Common myeloid progenitor, CD34-positive (primary cell): Measurements from ENCODE around the gene PRRC2A.

ENCODE experiments used
- CTCF ChIA-PET: fragments of 350-600 bp; sonication (Branson Sonifier 250); formaldehyde crosslinking; loops from one replicate; lab custom pipeline; 2021; ENCODE audit warnings: antibody characterized with exemption; lab: Charles Lee
- POLR2A ChIA-PET: fragments of 350-600 bp; sonication (Branson Sonifier 250); formaldehyde crosslinking; loops from one replicate; lab custom pipeline; 2021; ENCODE audit warnings: antibody characterized with exemption; lab: Charles Lee
- DNase-seq, 3 donors: peaks; one replicate each; pipeline versions ENCODE4 v3.0.0 to v3.0.0-alpha.2; 2013
- H3K27ac ChIP-seq, 2 experiments: 1 replicate in 1 of 2; 2 replicates in 1 of 2; pipeline ENCODE4 v1.7.0; 2013; ENCODE audit warnings: inconsistent platforms in 2 of 2, low read length in 2 of 2, mild to moderate bottlenecking in 2 of 2, low read depth in 1 of 2, moderate library complexity in 1 of 2; ENCODE audit not compliant: severe bottlenecking in 2 of 2, insufficient read depth in 1 of 2, poor library complexity in 1 of 2
- H3K27me3 ChIP-seq, 5 experiments: replicated peaks in 2 of 5; 1 replicate in 3 of 5; 2 replicates in 2 of 5; pipeline versions ENCODE4 v1.6.1 to v1.7.0; 2013; ENCODE audit warnings: low read length in 4 of 5, mild to moderate bottlenecking in 2 of 5, moderate library complexity in 2 of 5, inconsistent platforms in 1 of 5; ENCODE audit not compliant: insufficient read depth in 5 of 5, control insufficient read depth in 4 of 5
- H3K36me3 ChIP-seq, 4 experiments: 1 replicate in 2 of 4; 2 replicates in 2 of 4; pipeline versions ENCODE4 v1.6.1 to v1.7.0; 2013; ENCODE audit warnings: low read length in 3 of 4, control low read depth in 1 of 4, mild to moderate bottlenecking in 1 of 4; ENCODE audit not compliant: control insufficient read depth in 4 of 4, insufficient read depth in 4 of 4
- H3K4me1 ChIP-seq, 4 experiments: 1 replicate in 3 of 4; 2 replicates in 1 of 4; pipeline versions ENCODE4 v1.6.1 to v1.7.1; 2013; ENCODE audit warnings: low read length in 3 of 4, mild to moderate bottlenecking in 3 of 4, control low read depth in 1 of 4, inconsistent platforms in 1 of 4, moderate library complexity in 1 of 4; ENCODE audit not compliant: control insufficient read depth in 4 of 4, insufficient read depth in 4 of 4; ENCODE audit errors: control extremely low read depth in 1 of 4
- H3K4me3 ChIP-seq, 7 experiments: 1 replicate in 4 of 7; 2 replicates in 3 of 7; pipeline versions ENCODE4 v1.5.1 to v1.7.0; 2013; ENCODE audit warnings: mild to moderate bottlenecking in 7 of 7, low read length in 6 of 7, moderate library complexity in 6 of 7, inconsistent platforms in 2 of 7, low read depth in 2 of 7, control low read depth in 1 of 7; ENCODE audit not compliant: insufficient read depth in 4 of 7, control insufficient read depth in 1 of 7; ENCODE audit errors: extremely low read depth in 1 of 7
- H3K9me3 ChIP-seq, 5 experiments: 1 replicate in 4 of 5; 2 replicates in 1 of 5; pipeline versions ENCODE4 v1.6.1 to v1.7.1; 2013; ENCODE audit warnings: low read length in 4 of 5, mild to moderate bottlenecking in 2 of 5, inconsistent platforms in 1 of 5, low read depth in 1 of 5, moderate library complexity in 1 of 5; ENCODE audit not compliant: control insufficient read depth in 4 of 5, insufficient read depth in 2 of 5; ENCODE audit errors: control extremely low read depth in 1 of 5
- WGBS: methylation state at CpG from one replicate; pipeline ENCODE4 v1.1.5; 2013; ENCODE audit not compliant: insufficient coverage; 5-methylcytosine and 5-hydroxymethylcytosine counted together

PRRC2A gene

DNA sequence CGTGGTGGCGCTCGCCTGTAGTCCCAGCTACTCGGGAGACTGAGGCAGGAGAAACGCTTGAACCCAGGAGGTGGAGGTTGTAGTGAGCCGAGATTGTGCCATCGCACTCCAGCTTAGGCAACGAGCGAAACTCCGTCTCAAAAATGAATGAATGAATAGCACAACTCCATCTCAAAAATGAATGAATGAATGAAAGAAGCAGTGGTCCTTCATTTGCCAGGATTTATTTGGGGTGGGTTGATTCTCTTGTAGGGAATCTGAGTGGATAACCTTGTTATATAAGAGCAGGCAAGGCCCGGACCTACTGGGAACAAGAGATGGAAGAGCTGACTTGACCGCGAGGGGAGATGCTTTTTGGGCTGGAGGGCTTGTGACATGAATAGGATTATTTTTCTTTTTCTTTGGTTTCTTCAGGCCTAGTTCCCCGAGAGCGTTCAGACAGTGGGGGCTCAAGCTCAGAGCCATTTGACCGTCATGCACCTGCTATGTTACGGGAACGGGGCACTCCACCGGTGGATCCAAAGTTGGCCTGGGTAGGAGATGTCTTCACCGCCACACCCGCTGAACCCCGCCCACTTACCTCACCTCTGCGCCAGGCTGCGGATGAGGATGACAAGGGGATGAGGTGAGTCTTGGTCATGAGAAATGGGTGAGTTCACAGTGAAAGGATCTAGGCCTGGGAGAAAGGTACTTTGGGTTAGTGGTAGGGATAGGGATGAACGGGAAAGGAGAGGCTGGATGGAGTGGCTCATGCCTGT is 9.8 kb downstream of the PRRC2A start:
- Histone ChIP-seq H3K36me3 (peaks cover 34 to 100% (median 86%) of the 10 kb centered on the region in 4 experiments), H3K4me1 (no peaks in the 10 kb centered on the region), H3K27me3 (no peaks in the 10 kb centered on the region), H3K9me3 (no peaks in the 10 kb centered on the region), H3K4me3 (no peak overlapping the region), H3K27ac (no peak overlapping the region)
- no peak for DNase-seq
- CTCF ChIA-PET = interaction anchor here (0.6 kb wide), 1 partner anchor 79 kb away, joined by 3 read pairs; no protein-coding TSS in a partner anchor
- WGBS = 96% methylated on average over 13 of the region's 25 CpGs
- POLR2A ChIA-PET = interaction anchor here (0.6 kb wide), 1 partner anchor 234 kb away, joined by 4 read pairs; no protein-coding TSS in a partner anchor

DNA sequence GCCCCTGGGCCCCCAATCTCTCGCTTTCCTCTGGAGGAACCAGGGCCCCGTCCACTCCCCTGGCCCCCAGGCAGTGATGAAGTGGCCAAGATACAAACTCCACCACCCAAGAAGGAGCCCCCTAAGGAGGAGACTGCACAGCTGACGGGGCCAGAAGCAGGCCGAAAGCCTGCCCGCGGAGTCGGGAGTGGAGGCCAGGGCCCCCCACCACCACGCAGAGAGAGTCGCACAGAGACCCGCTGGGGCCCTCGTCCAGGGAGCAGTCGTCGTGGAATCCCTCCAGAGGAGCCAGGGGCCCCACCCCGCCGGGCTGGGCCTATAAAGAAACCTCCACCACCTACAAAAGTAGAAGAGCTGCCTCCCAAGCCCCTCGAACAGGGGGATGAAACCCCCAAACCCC is 10.7 kb downstream of the PRRC2A start:
- no peaks in the 10 kb centered on the region for H3K27me3 ChIP-seq
- peaks cover 32 to 100% (median 87%) of the 10 kb centered on the region in 4 experiments for H3K36me3 ChIP-seq
- no peak overlapping the region for H3K27ac ChIP-seq
- POLR2A ChIA-PET = no interaction called here
- no peaks in the 10 kb centered on the region for H3K9me3 ChIP-seq
- 100% methylated on average over 9 of the region's 16 CpGs for WGBS
- no peak overlapping the region for H3K4me3 ChIP-seq
- CTCF ChIA-PET = no interaction called here
- no peaks in the 10 kb centered on the region for H3K4me1 ChIP-seq
- no peak for DNase-seq

DNA sequence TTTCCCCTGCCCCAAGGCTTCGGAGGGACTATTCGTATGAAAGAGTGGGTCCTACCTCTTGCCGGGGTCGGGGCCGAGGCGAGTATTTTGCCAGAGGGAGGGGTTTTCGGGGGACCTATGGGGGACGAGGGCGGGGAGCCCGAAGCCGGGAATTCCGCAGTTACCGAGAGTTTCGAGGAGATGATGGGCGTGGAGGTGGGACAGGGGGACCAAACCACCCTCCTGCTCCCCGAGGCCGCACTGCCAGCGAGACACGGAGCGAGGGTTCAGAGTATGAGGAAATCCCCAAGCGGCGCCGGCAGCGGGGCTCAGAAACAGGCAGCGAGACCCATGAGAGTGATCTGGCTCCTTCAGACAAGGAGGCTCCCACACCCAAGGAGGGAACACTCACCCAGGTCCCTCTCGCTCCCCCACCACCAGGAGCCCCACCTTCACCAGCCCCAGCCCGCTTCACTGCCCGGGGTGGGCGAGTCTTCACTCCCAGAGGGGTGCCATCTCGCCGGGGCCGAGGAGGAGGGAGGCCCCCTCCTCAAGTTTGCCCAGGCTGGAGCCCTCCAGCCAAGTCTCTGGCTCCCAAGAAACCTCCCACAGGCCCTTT is 11.3 kb downstream of the PRRC2A start:
- H3K9me3 ChIP-seq = no peaks in the 10 kb centered on the region
- ChIA-PET POLR2A (no interaction called here), CTCF (no interaction called here)
- no peaks in the 10 kb centered on the region for H3K27me3 ChIP-seq
- 93% methylated on average over 32 of the region's 32 CpGs for WGBS
- DNase-seq = no peak
- H3K27ac ChIP-seq = no peak overlapping the region
- no peaks in the 10 kb centered on the region for H3K4me1 ChIP-seq
- H3K36me3 ChIP-seq = peaks cover 33 to 100% (median 87%) of the 10 kb centered on the region in 4 experiments
- no peak overlapping the region for H3K4me3 ChIP-seq

DNA sequence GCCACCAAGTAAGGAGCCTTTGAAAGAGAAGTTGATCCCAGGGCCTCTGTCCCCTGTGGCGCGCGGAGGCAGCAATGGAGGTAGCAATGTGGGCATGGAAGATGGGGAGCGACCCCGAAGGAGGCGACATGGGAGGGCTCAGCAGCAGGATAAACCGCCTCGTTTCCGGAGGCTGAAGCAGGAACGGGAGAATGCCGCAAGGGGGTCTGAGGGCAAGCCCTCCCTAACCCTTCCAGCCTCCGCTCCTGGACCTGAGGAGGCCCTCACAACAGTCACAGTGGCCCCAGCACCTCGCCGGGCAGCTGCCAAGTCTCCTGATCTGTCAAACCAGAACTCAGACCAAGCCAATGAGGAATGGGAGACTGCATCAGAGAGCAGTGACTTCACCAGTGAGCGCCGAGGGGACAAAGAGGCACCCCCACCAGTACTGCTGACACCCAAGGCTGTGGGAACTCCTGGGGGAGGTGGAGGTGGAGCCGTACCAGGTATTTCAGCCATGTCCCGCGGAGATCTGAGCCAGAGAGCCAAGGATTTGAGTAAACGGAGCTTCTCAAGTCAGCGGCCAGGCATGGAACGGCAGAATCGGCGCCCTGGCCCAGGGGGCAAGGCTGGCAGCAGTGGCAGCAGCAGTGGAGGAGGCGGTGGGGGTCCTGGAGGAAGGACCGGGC is 11.9 kb downstream of the PRRC2A start:
- ChIA-PET POLR2A (interaction anchor here (0.7 to 2.1 kb wide), 2 partner anchors 10 to 12 kb away, joined by 5 to 8 read pairs; partner anchors contain the start of gene PRRC2A), CTCF (interaction anchor here (1.6 to 2.0 kb wide), 2 partner anchors 10 to 19 kb away, joined by 6 to 7 read pairs; no protein-coding TSS in a partner anchor)
- no peaks in the 10 kb centered on the region for H3K4me1 ChIP-seq
- no peak for DNase-seq
- peak overlapping the region in 1 of 2 experiments; percentile 34 for H3K27ac ChIP-seq
- no peak overlapping the region for H3K4me3 ChIP-seq
- no peaks in the 10 kb centered on the region for H3K9me3 ChIP-seq
- 98% methylated on average over 24 of the region's 26 CpGs for WGBS
- H3K27me3 ChIP-seq = no peaks in the 10 kb centered on the region
- peaks cover 31 to 99% (median 86%) of the 10 kb centered on the region in 4 experiments for H3K36me3 ChIP-seq

DNA sequence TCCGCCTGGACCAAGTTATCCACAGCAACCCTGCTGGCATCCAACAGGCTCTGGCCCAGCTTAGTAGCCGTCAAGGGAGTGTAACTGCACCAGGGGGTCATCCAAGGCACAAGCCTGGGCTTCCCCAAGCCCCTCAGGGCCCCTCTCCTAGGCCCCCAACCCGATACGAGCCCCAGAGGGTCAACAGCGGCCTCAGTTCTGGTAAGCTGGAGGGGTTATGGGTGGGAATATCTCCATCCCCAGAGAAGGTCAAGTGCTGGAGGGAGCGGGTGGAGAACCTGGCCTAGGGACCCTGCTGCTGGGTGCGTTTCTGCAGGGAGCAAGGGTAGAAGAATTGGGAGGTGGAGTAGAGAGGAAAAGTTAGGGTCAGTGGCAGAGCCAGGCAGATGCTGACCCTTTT is 12.9 kb downstream of the PRRC2A start:
- WGBS = 100% methylated on average over 4 of the region's 7 CpGs
- POLR2A ChIA-PET = interaction anchor here (0.7 to 2.1 kb wide), 2 partner anchors 11 to 13 kb away, joined by 5 to 8 read pairs; partner anchors contain the start of gene PRRC2A

DNA sequence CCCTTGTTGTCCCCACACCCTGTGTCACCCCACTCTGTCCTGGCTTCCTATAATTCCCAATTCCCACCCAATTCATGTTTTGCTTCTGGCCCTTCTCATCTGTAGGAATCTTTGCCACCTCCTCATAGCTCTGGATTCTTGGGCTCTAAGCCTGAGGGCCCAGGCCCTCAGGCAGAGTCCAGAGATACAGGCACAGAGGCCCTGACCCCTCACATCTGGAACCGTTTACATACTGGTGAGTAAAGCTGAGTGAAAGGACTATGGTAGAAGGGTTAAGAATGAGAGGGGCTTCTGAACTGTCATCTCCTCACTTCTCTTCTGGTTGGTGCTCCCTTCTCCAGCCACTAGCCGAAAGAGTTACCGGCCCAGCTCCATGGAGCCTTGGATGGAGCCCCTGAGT is 13.6 kb downstream of the PRRC2A start:
- Histone ChIP-seq H3K27ac (no peak overlapping the region), H3K36me3 (peaks cover 18 to 94% (median 82%) of the 10 kb centered on the region in 4 experiments), H3K4me1 (no peaks in the 10 kb centered on the region), H3K9me3 (no peaks in the 10 kb centered on the region), H3K27me3 (no peaks in the 10 kb centered on the region), H3K4me3 (no peak overlapping the region)
- CTCF ChIA-PET = interaction anchor here (1.1 to 2.0 kb wide), 5 partner anchors 8 to 17 kb away, joined by 5 to 11 read pairs (median 6); no protein-coding TSS in a partner anchor
- WGBS = no CpG with 5 or more reads among the region's 3 CpGs
- POLR2A ChIA-PET = interaction anchor here (0.6 to 2.1 kb wide), 2 partner anchors 13 to 532 kb away, joined by 3 to 8 read pairs; partner anchors contain the start of gene PRRC2A
- no peak for DNase-seq

More for the DNA sequence above, 12.9 kb downstream of the PRRC2A start:
- H3K36me3 ChIP-seq = peaks cover 25 to 97% (median 85%) of the 10 kb centered on the region in 4 experiments
- H3K4me1 ChIP-seq = no peaks in the 10 kb centered on the region
- H3K27me3 ChIP-seq = no peaks in the 10 kb centered on the region
- no peak overlapping the region for H3K27ac ChIP-seq
- DNase-seq = no peak
- H3K4me3 ChIP-seq = no peak overlapping the region
- H3K9me3 ChIP-seq = no peaks in the 10 kb centered on the region
- CTCF ChIA-PET = interaction anchor here (0.8 to 2.0 kb wide), 3 partner anchors 11 to 38 kb away, joined by 3 to 7 read pairs (median 6); no protein-coding TSS in a partner anchor
